NCI-H524 (cell line): Measurements from ENCODE around the gene APBA1.

Experiments
- DNase-seq, 2 experiments: peaks; one replicate each; lab custom pipeline; 2025; lab: John Stamatoyannopoulos, UW

Gene APBA1

GRCh38 chr9:69657269-69657668 is 14.9 kb downstream of the APBA1 start:
- no peak for DNase-seq

GRCh38 chr9:69655065-69655464 is 17.1 kb downstream of the APBA1 start:
- no peak for DNase-seq

- no peak for DNase-seq
These were observed 18.9 kb downstream of the APBA1 start for GRCh38 chr9:69653261-69653660.

GRCh38 chr9:69649566-69650250 is 22.5 kb downstream of the APBA1 start:
- no peak for DNase-seq

GRCh38 chr9:69647804-69648203 is 24.4 kb downstream of the APBA1 start:
- DNase-seq: no peak

GRCh38 chr9:69646810-69647209 is 25.4 kb downstream of the APBA1 start:
- no peak for DNase-seq

- no peak for DNase-seq
These were observed 26.7 kb downstream of the APBA1 start for GRCh38 chr9:69645488-69645887.

GRCh38 chr9:69643098-69643497 is 29.1 kb downstream of the APBA1 start:
- no peak for DNase-seq

- DNase-seq: no peak
These were observed 34.4 kb downstream of the APBA1 start for GRCh38 chr9:69637817-69638200.

- DNase-seq: no peak
These were observed 34.9 kb downstream of the APBA1 start for GRCh38 chr9:69637193-69637816.

- DNase-seq: no peak
These were observed 38.5 kb downstream of the APBA1 start for GRCh38 chr9:69633716-69634115.

- DNase-seq: no peak
These were observed 39.4 kb downstream of the APBA1 start for GRCh38 chr9:69632768-69633167.

- no peak for DNase-seq
These were observed 44.9 kb downstream of the APBA1 start for GRCh38 chr9:69627281-69627680.

- no peak for DNase-seq
These were observed 48.9 kb downstream of the APBA1 start for GRCh38 chr9:69623276-69623675.

- DNase-seq: no peak
These were observed 49.5 kb downstream of the APBA1 start for GRCh38 chr9:69622676-69623075.

GRCh38 chr9:69621730-69622460 is 50.3 kb downstream of the APBA1 start:
- DNase-seq: no peak

GRCh38 chr9:69620731-69621130 is 51.4 kb downstream of the APBA1 start:
- no peak for DNase-seq

GRCh38 chr9:69619233-69619632 is 52.9 kb downstream of the APBA1 start:
- no peak for DNase-seq

- DNase-seq: no peak
These were observed 55.2 kb downstream of the APBA1 start for GRCh38 chr9:69617006-69617405.

- no peak for DNase-seq
These were observed 56.3 kb downstream of the APBA1 start for GRCh38 chr9:69615880-69616279.

GRCh38 chr9:69611221-69611620 is 61.0 kb downstream of the APBA1 start:
- DNase-seq: no peak

GRCh38 chr9:69609156-69609555 is 63.0 kb downstream of the APBA1 start:
- DNase-seq: no peak

GRCh38 chr9:69606089-69606488 is 66.1 kb downstream of the APBA1 start:
- DNase-seq: no peak
